Gastroesophageal sphincter (tissue), 3 donors: Measurements from ENCODE around the gene ERO1B.

Source experiments
- CTCF ChIP-seq, 4 experiments: fragments of 200-600 bp in 2 of 4; fragments of 450-650 bp in 2 of 4; sonication (generic) in 1 of 4; IDR thresholded peaks; one replicate each; pipeline ENCODE4 v1.5.1; 2017 to 2019; ENCODE audit warnings: antibody characterized with exemption in 4 of 4, mild to moderate bottlenecking in 2 of 4, moderate library complexity in 2 of 4
- EP300 ChIP-seq: sonication (generic); formaldehyde crosslinking; IDR thresholded peaks from one replicate; pipeline ENCODE4 v1.6.1; 2017; ENCODE audit warnings: antibody characterized with exemption, mild to moderate bottlenecking
- POLR2A ChIP-seq, 2 donors: fragments of 450-650 bp; IDR thresholded peaks; one replicate each; pipeline ENCODE4 v1.6.1; 2017; ENCODE audit warnings: antibody characterized with exemption in 2 of 2, mild to moderate bottlenecking in 2 of 2, moderate library complexity in 1 of 2
- POLR2AphosphoS5 ChIP-seq: sonication (generic); formaldehyde crosslinking; IDR thresholded peaks from one replicate; pipeline ENCODE4 v1.6.1; 2017; ENCODE audit warnings: antibody characterized with exemption

GRCh38 chr1:236220473-236220872 lies 61.3 kb downstream of the ERO1B start:
- TF ChIP-seq CTCF (IDR thresholded peaks at IDR 0.05) (no peak), POLR2AphosphoS5 (no peak), POLR2A (IDR thresholded peaks at IDR 0.05) (no peak), EP300 (no peak)
